Nephron (organoid): ENCODE measurements around the gene ITPR1.

Experiments
- H3K27ac Mint-ChIP-seq, 3 experiments: 2 replicates each; pipeline ENCODE4 v1.8.0; 2020; ENCODE audit warnings: mixed read lengths in 3 of 3, mild to moderate bottlenecking in 2 of 3, moderate library complexity in 1 of 3
- H3K27me3 Mint-ChIP-seq: 2 replicates; pipeline ENCODE4 v1.8.0; 2021; ENCODE audit warnings: low read depth, mild to moderate bottlenecking, moderate library complexity, mixed read lengths
- H3K36me3 Mint-ChIP-seq: 2 replicates; pipeline ENCODE4 v1.8.0; 2020; ENCODE audit warnings: low read depth, mixed read lengths
- H3K4me1 Mint-ChIP-seq: 2 replicates; pipeline ENCODE4 v1.8.0; 2020; ENCODE audit warnings: mixed read lengths
- H3K4me3 Mint-ChIP-seq, 3 experiments: 2 replicates each; pipeline ENCODE4 v1.8.0; 2020; ENCODE audit warnings: mild to moderate bottlenecking in 3 of 3, mixed read lengths in 3 of 3, moderate library complexity in 2 of 3
- H3K9me3 Mint-ChIP-seq: 2 replicates; pipeline ENCODE4 v1.8.0; 2020; ENCODE audit warnings: mixed read lengths
- CTCF ChIP-seq, 3 experiments: fragments of 200-600 bp; sonication (generic); IDR thresholded peaks; one replicate each; pipeline ENCODE4 v1.5.0; 2021; ENCODE audit warnings: antibody characterized with exemption in 3 of 3; ENCODE audit not compliant: unreplicated experiment in 3 of 3

The ITPR1 gene

GRCh38 chr3:4895838-4896237, 402.7 kb downstream of the ITPR1 start:
- Mint-ChIP-seq H3K4me3 (no peak overlapping the region), H3K27me3 (no peaks in the 10 kb centered on the region), H3K4me1 (peaks cover 16% of the 10 kb centered on the region), H3K9me3 (peaks cover 3% of the 10 kb centered on the region), H3K36me3 (no peaks in the 10 kb centered on the region), H3K27ac (peak overlapping the region in 1 of 3 experiments; percentile 25)
- no peak for TF ChIP-seq CTCF (IDR thresholded peaks at IDR 0.05; ENCODE audit: unreplicated experiment in 3 of 3)
